ENCODE measurements around the gene MET. TPM values are rescaled to one million over a fixed set of nuclear protein-coding genes. Genes with fewer than 3 reads are reported as not detected.
A peak's percentile ranks its signal among the peaks of the same experiment; 100 is the strongest.

Gene MET
- total RNA-seq, 1 donor from 2014 or later, result 35.3 TPM

- no peak for DNase-seq (ENCODE audit: low read depth)
Observed at GRCh38 chr7:116663744-116664143, 8.3 kb upstream of the MET start.

- no peak for DNase-seq (ENCODE audit: low read depth)
Observed at GRCh38 chr7:116665332-116665996, 6.5 kb upstream of the MET start.

DNA sequence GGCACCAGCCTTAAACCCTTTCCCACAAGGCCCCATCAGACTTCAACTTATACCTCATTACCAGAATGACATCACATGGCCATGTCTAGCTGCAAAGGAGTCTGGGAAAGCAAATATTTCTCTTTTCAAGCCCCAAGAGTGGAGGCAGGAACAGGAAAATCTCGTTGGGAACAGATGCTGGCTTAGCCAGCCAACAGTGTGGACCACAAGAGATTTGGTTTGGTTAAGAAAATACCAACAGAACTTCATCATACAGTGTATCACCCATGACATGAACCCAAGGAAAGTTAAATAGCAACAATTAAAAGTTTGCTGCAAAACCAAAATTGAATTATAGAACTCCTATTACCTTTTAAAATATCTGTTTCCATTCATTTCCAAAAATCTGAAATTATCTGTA, 2.2 kb upstream of the MET start:
- peak; percentile 82 for DNase-seq (ENCODE audit: low read depth)

DNA sequence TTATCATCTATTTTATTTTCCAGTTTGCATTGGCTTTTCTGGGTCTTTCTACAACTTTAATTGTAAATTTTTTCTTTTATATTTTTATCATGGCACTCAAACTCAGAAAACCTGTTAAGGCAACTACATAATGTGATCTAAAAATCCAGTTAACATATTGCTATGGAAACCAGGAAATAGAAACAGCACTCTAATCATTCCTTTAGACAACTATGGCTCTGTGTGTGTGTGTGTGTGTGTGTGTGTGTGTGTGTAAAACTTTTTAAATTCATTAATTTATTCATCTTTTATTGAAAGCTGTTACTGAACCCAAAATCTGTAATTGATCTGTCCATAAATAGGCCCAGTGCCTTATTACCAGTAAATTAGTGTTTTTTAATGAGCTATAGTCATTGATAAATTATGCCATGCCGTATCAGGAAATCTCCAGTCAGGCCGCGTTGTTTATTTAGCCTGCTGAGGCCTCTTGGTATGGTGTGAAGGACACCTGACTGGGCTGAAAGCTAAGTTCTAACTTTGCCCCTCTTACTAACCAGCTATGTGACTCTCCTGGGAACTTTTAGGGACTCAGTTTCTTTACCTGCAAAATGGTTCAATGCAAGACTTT, 1.5 kb upstream of the MET start:
- peak; percentile 30 for DNase-seq (ENCODE audit: low read depth)

- no peak for DNase-seq (ENCODE audit: low read depth)
Observed at GRCh38 chr7:116671111-116671510, 885 bp upstream of the MET start.

DNA sequence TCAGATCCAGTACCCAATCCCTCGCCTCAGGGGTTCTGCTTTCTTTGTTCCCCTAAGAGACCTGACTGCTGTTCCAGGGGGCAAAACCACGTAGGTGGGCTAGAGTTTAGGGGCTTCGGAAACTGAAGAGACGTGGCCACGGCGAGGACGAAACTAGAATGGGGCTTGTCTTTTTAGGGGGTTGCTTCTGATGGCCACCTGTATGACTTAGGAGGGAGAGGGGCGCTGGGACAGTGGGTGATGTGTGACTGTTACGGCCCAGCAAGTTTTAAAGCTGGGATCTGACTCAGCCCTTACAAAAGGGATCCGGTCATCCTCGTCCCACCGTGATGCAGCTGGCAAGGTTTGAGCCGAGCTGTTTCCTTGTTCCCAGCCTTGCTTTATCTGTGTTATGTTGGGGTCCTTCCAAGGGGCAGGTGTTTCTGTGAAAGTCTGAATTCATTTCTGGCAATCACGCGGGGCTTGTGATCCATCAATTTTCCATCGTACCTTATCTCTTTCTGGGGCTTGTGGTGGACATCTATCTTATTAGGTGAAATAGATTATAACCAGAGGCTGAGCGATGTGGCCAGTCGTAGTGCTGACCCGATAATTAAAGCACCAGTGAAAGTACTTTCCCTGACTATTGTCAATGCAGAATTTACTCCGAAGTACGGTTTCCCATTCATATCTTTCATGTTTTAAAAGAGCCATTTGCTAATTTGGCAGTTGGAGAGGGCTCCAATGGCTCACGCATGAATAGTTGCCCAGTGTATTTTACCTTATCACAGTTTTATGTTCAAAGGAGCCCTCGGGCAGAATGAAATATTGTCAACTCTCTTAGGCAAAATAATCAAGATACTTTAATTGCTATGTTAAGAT, 830 bp downstream of the MET start:
- DNase-seq (ENCODE audit: low read depth), result peak; percentile 63

GRCh38 chr7:116673457-116673865, 1.5 kb downstream of the MET start:
- no peak for DNase-seq (ENCODE audit: low read depth)

DNA sequence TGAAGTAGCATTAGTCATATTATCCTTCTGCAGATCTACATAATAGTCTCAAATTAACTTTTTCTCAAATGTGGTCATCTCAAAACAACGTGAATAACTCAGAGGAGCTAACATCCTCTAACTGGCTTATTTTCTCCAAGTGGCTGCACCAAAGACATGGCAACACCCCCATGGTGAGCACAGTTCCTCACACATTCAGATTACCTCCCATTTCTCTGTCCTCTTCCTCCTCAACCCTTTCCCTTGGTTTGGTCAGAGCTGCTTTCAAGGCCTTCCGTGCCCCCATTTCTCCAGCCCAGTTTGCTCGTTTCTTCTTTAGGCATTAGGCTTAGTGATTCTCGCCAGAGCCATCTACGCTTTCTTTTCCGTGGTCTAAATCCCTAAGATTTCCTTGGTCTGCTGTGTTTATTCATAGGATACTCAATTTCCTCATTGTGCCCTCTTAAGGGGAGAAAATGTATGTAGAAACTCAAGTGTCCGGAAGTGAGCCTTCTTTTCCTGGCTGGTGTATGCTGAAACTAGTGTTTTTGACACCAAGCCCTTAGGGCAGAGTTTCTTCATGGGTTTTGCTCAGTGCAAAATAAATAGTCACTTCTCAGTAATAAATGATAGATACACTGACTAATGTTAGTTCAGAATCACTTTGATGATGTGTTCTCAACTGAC, 2.6 kb downstream of the MET start:
- peak; percentile 49 for DNase-seq (ENCODE audit: low read depth)

GRCh38 chr7:116675812-116676355, 3.9 kb downstream of the MET start:
- no peak for DNase-seq (ENCODE audit: low read depth)

DNA sequence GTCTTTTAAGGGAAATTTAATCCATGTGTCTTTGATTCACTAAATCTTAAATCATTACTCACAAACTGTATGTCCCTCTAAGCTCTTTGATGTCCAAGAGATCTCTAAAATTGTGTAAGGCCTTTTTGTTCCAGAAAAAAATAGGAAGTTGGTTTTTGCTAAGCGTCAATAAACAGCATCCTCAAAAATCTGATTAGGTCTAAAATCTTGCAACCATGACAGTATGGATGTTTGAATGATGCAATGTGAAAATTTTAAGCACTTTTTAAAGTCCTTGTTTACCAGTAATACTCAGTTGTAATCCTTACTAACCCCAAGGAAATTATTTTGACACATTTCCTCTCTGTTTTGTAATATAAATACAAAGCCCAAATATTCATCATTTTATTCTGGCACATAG, 6.8 kb downstream of the MET start:
- no peak for DNase-seq (ENCODE audit: low read depth)

GRCh38 chr7:116679500-116679899, 7.5 kb downstream of the MET start:
- DNase-seq (ENCODE audit: low read depth), result no peak

DNA sequence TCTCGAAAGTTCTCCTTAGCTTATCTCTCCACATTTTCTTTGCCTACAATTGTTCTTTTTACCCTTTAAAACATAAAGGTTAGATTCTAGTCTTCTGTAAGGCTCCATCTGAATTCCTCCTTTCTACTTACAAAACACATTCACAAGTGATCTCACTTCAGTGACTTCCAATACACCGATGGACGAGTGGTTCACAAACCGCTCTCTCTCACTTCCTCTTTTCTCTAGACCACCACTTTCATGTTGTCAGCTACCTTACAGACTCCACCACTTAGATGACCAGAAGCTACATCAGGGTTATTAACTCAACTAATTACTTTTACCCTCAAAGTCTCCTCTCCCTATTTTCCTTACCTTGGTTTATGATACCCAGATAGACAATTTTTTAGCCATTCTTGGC, 11.8 kb downstream of the MET start:
- no peak for DNase-seq (ENCODE audit: low read depth)

DNA sequence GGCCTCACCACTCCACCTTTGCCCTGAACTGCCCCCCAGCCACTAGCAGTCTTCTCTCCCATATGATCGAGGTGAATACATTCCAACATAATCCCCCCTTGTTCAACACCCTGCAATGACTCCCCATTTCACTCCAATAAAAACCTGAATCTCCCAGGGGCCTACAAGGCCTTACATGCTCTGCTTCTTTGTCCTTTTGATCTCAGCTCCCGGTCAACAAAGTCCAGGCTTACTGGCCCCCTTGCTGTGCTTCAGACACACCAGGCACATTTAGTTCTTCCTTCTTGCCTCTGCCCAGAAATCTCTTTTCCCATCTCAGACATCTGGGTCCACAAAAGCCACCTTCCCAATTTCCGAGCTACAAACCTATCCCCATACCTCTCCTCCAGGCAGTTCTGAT, 14.0 kb downstream of the MET start:
- no peak for DNase-seq (ENCODE audit: low read depth)

- DNase-seq (ENCODE audit: low read depth), result no peak
Observed at GRCh38 chr7:116686812-116687419, 14.9 kb downstream of the MET start.

DNA sequence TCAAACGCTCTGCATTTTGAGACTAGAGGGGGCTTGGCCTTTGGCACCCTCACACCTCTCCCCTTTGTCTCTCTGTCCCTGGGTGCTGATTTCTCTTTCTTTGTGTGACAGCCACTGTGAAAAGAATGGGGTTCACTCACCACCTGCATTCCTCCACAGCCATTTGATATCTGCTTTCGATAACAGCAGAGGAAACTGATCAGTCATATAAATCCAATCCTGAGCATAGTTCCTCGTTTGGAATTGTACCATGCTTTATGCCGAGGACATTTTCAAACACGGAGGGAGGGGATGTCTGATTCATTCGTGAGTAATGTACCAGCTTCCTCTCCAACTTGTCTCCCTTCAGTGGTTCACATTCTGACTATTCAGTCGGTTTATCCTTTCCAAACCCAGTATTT, 15.8 kb downstream of the MET start:
- DNase-seq (ENCODE audit: low read depth), result peak; percentile 67

DNA sequence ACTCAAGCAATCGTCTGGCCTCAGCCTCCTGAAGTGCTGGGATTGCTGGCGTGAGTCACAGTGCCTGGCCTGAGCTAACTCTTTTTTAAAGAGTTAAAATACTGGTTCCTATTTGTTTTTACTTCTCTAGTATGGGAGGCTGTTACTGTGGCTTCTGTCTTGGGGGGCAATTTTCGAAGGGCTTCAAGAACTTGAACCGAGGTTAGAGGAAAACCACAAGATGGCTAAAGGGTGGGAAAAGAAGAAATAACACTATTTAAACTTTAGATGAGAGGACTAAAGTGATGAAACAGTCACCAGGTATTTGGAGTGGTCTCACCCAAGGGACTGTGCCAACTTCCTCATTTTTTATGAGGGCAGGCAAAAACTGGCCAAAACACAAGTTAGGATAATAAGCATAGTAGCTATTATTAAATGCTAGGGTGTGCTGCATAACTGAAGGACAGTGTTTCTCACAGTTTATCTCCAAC, 17.8 kb downstream of the MET start:
- no peak for DNase-seq (ENCODE audit: low read depth)

- peak; percentile 60 for DNase-seq (ENCODE audit: low read depth)
Observed at GRCh38 chr7:116691664-116692063, 19.7 kb downstream of the MET start.

- DNase-seq (ENCODE audit: low read depth), result no peak
Observed at GRCh38 chr7:116692401-116693308, 20.7 kb downstream of the MET start.

DNA sequence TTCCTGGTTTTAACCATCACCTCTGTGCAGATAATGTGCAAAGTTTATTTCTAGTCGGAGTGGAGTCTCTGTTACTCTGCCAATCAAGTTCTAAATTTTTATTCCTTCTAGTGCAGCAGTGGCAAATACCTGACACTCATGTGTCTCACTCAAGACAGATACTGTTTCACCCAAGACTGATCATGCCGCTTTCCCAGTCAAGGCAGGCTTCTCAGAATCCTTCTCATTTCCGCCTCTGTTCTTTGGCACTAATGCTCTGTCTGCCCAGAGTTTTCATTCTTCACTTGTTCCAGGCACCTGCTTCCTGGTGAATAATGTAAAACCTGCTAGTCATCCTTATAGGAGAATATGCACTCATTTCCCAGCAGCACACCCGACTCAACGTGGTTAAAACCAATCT, 24.7 kb downstream of the MET start:
- no peak for DNase-seq (ENCODE audit: low read depth)

GRCh38 chr7:116697152-116697551, 25.2 kb downstream of the MET start:
- DNase-seq (ENCODE audit: low read depth), result no peak

Data from myocyte (in vitro differentiated cells).